ENCODE results near the gene P3H3. TPM values are rescaled to one million over a fixed set of nuclear protein-coding genes. Genes with fewer than 3 reads are reported as not detected.

The P3H3 gene
- polyA plus RNA-seq, 3 donors, result 5.4 to 9.0 (median 7.4) TPM

- 65 to 83% (median 78%) methylated on average over 12 of the region's 12 CpGs for WGBS, 3 donors
- no peak overlapping the region for H3K27ac ChIP-seq (ENCODE audit: low read depth, low read length)
These were observed 4.8 kb upstream of the P3H3 start for GRCh38 chr12:6823182-6824084.

DNA sequence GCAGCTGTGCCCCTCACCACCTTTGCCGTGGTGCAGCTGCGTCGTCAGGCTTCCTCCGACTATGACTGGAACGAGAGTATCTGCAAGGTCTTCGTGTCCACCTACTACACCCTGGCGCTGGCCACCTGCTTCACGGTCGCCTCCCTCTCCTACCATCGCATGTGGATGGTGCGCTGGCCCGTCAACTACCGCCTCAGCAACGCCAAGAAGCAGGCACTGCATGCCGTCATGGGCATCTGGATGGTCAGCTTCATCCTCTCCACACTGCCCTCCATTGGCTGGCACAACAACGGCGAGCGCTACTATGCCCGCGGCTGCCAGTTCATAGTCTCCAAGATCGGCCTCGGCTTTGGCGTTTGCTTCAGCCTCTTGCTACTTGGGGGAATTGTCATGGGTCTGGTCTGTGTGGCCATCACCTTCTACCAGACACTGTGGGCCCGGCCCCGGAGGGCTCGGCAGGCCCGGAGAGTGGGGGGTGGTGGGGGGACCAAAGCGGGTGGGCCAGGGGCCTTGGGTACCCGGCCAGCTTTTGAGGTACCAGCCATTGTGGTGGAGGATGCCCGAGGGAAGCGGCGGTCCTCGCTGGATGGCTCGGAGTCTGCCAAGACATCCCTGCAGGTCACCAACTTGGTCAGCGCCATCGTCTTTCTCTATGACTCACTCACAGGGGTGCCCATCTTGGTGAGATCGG lies 4.0 kb upstream of the P3H3 start:
- no peak overlapping the region for H3K27ac ChIP-seq (ENCODE audit: low read depth, low read length)
- 72 to 92% (median 91%) methylated on average over 36 to 37 of the region's 37 CpGs for WGBS, 3 donors

- H3K27ac ChIP-seq (ENCODE audit: low read depth, low read length), result no peak overlapping the region
- WGBS, 3 donors, result 34 to 57% (median 56%) methylated on average over 12 of the region's 12 CpGs
These were observed 3.3 kb upstream of the P3H3 start for GRCh38 chr12:6824901-6825381.

DNA sequence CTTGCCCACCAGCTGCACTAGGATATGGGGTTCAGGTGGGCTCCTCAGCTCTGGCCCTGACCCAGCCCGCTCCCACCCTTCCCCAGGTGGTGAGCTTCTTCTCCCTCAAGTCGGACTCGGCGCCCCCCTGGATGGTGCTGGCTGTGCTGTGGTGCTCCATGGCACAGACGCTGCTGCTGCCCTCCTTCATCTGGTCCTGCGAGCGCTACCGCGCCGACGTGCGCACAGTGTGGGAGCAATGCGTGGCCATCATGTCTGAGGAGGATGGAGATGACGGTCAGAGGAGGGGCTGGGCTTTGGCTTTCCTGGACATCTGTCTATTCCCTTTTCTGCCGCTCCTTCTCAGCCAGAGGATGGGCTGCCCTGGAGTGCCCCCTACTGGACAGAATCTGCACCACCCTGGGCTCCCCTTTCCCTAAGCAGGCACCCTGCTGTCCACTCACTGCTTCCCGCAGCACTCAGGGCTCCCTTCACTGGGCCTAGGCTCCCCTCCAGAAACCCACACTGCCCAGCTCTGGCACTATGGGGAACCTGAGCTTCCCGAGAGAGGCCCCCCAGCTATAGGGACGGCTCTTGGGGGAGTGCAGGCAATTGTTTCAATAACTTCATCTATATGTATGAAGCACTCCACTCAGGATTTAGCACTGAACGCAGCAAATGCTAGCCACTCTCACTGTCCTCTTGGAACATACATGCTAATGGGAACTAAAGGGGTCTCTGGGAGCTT lies 2.6 kb upstream of the P3H3 start:
- WGBS, 3 donors, result 10 to 19% (median 16%) methylated on average over 19 of the region's 19 CpGs
- H3K27ac ChIP-seq (ENCODE audit: low read depth, low read length), result no peak overlapping the region

DNA sequence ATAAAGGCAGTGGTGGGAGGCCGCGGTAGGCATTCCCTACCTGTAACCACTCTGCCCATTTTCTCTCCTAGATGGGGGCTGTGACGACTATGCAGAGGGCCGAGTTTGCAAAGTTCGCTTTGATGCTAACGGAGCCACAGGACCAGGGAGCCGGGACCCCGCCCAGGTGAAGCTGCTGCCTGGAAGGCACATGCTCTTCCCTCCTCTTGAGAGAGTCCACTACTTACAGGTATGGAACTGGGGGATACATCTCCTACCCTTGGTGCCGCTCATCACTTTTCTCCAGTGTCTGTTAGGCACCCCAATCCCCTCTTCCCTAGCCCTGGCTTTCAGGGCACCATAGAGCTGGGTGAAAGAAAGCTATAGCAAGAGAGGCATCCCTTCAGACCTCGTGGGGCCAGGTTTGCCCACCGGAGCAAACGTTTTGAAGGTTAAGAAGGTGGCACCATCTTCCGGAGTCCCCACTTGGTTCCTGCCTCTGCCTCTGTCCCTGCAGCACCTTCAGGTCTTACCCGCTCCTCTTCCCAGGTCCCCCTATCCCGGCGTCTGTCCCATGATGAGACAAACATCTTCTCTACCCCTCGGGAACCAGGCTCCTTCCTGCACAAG lies 2.0 kb upstream of the P3H3 start:
- WGBS, 3 donors, result 69 to 84% (median 83%) methylated on average over 17 of the region's 17 CpGs
- H3K27ac ChIP-seq (ENCODE audit: low read depth, low read length), result no peak overlapping the region

DNA sequence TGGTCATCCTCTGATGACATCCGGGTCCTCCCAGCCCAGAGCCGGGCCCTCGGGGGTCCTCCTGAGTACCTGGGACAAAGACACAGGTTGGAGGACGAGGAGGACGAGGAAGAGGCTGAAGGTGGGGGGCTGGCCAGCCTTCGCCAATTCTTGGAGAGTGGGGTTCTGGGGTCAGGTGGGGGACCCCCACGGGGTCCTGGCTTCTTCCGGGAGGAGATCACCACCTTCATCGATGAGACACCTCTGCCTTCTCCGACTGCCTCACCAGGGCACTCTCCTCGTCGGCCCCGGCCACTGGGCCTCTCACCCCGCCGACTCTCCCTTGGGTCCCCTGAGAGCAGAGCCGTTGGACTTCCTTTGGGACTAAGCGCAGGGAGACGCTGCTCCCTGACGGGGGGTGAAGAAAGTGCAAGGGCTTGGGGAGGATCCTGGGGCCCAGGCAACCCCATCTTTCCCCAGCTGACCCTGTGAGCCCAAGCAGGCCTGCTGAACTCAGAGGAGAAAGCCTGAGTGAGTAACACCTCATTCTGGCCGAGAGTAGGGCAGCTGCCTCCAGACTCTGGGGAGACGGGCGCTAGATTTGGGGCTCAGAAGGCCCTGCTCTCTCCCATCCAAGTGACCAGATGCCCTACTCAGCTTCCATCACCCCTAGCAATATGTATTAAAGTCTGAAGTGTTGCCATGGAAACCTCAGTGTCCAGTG lies 1.3 kb upstream of the P3H3 start:
- 72 to 79% (median 77%) methylated on average over 22 of the region's 22 CpGs for WGBS, 3 donors
- no peak overlapping the region for H3K27ac ChIP-seq (ENCODE audit: low read depth, low read length)

DNA sequence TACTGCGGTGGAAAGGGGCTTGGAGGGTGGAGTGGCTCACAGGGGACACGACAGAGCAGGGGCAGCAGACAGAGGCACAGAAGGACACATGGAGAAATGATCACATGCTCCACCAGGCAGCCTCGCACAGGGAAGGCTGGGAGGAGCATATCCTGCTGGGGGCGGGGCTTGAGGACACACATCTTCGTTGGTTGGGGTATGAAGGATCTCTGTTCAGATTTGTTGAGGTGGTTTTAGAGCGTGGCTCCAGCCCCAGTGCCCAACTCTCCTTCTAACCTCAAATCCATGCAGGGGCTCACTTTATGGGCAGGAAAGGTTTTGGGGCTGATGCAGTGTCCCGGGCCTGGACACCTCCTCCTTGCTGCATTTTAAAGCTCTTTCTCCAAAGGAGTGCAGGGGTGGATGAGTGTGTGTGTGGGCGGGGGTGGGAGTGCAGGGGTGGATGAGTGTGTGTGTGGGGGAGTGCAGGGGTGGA lies 733 bp upstream of the P3H3 start:
- WGBS, 3 donors, result 10 to 17% (median 11%) methylated on average over 8 of the region's 8 CpGs
- H3K27ac ChIP-seq (ENCODE audit: low read depth, low read length), result no peak overlapping the region

DNA sequence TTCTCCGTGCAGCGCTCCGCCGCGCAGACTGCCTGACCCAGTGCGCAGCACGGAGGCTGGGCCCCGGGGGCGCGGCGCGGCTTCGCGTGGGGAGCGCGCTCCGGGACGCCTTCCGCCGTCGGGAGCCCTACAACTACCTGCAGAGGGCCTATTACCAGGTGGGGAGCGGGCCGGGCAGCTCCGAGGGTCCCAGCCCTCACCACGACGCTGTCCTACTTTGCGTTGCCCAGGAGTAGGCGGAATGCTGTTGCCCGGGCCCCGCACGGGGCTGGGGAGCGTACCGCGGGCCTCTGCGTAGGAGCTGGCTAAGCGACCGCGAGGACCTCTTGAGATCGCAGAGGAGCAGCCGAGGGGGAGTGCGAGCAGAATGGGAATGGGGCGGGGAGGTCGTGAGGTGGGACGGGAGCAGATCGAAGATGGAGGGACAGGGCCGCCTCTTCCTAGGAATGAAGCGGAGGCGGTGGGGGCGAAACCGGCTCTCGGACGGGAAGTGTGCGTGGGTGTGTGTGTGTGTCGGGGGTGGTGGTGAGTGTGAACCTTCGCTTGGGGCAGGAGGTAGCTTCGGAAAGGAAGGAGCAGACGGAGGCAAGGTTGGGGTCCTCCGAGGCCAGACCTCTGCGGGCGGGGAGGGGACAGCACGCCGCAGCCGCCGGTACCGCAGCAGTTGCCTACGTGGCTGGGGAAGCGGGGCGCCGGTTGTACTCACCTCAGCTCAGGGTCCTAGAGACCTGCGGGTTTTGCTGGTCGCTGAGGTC lies 751 bp downstream of the P3H3 start:
- WGBS, 3 donors, result 0 to 1% (median 0%) methylated on average over 66 to 71 of the region's 71 CpGs
- no peak overlapping the region for H3K27ac ChIP-seq (ENCODE audit: low read depth, low read length)

GRCh38 chr12:6829536-6830220 lies 1.5 kb downstream of the P3H3 start:
- 38 to 51% (median 47%) methylated on average over 19 of the region's 19 CpGs for WGBS, 3 donors
- no peak overlapping the region for H3K27ac ChIP-seq (ENCODE audit: low read depth, low read length)

GRCh38 chr12:6830286-6830890 lies 2.2 kb downstream of the P3H3 start:
- WGBS, 3 donors, result 67 to 91% (median 73%) methylated on average over 11 of the region's 11 CpGs
- no peak overlapping the region for H3K27ac ChIP-seq (ENCODE audit: low read depth, low read length)

- WGBS, 3 donors, result 91 to 94% (median 93%) methylated on average over 6 of the region's 6 CpGs
- H3K27ac ChIP-seq (ENCODE audit: low read depth, low read length), result no peak overlapping the region
These were observed 2.8 kb downstream of the P3H3 start for GRCh38 chr12:6830999-6831398.

DNA sequence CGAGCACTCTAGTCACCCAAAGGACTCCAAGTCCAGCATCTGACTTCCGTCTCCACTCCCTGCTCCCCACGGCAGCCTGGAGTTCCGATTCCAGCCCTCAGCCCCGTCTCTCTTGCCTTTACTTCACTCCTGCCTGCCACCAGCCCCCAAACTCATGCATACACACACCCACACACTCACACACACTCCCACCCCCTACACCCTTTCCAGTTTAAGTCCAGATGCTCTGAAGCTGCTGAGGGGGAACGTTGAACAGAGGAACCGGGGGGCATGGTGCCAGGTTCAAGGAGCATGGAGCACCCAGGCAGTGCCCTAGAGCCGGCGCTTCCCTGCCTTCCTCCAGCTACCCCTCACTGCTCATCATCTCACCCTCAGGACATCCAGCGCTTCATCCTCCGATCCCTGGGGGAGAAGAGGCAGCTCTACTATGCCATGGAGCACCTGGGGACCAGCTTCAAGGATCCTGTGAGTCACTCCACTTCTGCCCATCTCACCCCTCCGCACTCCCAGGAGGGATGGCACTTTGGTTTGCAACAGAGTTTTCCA lies 3.3 kb downstream of the P3H3 start:
- 86 to 92% (median 88%) methylated on average over 12 of the region's 12 CpGs for WGBS, 3 donors
- H3K27ac ChIP-seq (ENCODE audit: low read depth, low read length), result no peak overlapping the region

DNA sequence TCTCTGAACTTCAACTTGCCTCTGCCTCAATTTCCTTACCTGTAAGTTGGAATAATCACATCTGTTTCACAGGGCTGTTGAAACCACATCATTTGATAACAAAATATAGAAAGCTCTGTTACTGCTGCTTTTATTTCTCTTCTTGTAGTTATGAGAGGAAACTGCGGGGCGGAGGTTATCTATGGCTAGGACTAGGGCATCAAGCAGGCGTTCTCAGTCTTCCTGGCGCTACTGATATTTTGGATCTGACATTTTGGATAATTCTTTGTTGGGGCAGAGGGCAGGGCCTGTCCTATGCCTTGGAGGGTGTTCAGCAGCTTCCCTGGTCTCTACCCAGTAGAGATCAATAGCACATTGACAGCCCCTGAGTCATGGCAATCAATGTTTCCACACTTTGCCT lies 3.9 kb downstream of the P3H3 start:
- 92 to 96% (median 92%) methylated on average over 4 of the region's 4 CpGs for WGBS, 3 donors
- H3K27ac ChIP-seq (ENCODE audit: low read depth, low read length), result no peak overlapping the region

DNA sequence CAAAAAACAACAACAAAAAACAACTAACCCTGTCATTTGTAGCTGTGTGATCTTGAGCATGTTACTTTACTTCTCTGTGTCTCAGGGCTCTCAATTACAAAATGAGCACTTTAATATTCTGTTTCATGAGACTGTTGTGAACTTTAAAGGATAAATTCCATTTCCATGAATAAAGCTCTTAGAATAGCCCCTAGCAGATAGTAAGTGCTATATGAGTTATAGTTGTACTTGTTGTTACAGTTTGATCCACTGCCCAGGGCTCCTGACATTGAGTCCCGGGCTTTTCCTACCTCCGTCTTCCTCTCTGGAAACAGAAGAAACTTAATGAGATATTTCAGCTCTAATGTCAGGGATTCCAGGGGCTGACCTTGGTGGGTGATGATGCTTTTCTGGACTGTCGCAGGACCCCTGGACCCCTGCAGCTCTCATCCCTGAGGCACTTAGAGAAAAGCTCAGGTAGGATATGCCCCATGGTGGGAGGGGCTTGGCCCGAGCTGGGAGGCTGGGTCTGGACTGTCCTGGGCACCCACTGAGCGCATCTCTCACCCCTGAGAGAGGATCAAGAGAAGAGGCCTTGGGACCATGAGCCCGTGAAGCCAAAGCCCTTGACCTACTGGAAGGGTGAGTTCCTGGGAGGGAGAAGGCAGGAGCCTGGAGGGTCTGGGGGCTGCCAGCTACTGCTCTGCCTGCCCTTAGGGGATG lies 5.1 kb downstream of the P3H3 start:
- no peak overlapping the region for H3K27ac ChIP-seq (ENCODE audit: low read depth, low read length)
- WGBS, 3 donors, result 86 to 89% (median 88%) methylated on average over 6 of the region's 6 CpGs

GRCh38 chr12:6834254-6834653 lies 6.0 kb downstream of the P3H3 start:
- H3K27ac ChIP-seq (ENCODE audit: low read depth, low read length), result no peak overlapping the region
- WGBS, 3 donors, result 77 to 100% (median 77%) methylated on average over 1 of the region's 1 CpG

Data from adipose tissue (tissue), 3 donors.